GM12891 (cell line): ENCODE measurements around the gene EFEMP1.

Experiments
- POLR2A ChIP-seq: IDR thresholded peaks from 2 replicates; pipeline ENCODE4 v1.6.1; 2011; ENCODE audit warnings: low read depth, low read length, control low read depth
- POLR2AphosphoS5 ChIP-seq: IDR thresholded peaks from 2 replicates; pipeline ENCODE4 v1.6.1; 2011; ENCODE audit warnings: low read depth, low read length, control low read depth

DNA sequence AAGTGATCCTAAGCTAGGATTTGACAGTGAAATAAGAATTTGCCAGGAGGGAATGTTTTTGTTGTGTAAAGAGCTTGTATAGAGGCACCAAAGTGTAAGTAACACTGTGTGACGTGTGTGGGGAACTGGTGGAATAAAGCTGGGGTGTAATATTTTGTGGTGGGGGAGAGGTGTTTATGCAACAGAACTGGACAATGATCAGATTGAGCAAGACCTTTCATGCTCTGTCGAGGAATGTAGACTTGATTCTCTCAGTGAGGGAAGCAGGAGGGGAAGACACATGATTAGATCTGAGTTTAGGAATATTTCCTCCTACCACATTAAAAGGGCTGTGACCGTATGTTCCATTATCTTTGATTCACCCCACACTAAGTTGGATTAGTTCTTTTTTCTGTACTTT, 43.6 kb downstream of the EFEMP1 start:
- TF ChIP-seq POLR2A (no peak), POLR2AphosphoS5 (no peak)
